Measurements from ENCODE around the gene RASGEF1C.

GRCh38 chr5:180153991-180154390 lies 55.0 kb downstream of the RASGEF1C start:
- TF ChIP-seq CTCF (IDR thresholded peaks at IDR 0.05; ENCODE audit: low read depth, low read length): no peak
- no peak for TF ChIP-seq EZH2phosphoT487 (IDR thresholded peaks at IDR 0.05; ENCODE audit: low read depth)
